Gastrocnemius medialis (tissue), 4 donors: ENCODE measurements around the gene PPM1M. TPM values are rescaled to one million over a fixed set of nuclear protein-coding genes. Genes with fewer than 3 reads are reported as not detected.

Source experiments
- ATAC-seq, 2 donors: fragments of 150-250 bp; one replicate each; pipeline ENCODE4 v1.9.1; 2016
- DNase-seq, 2 donors: peaks; one replicate each; pipeline ENCODE4 v3.0.0-alpha.2; 2019
- H3K27ac ChIP-seq, 4 donors: fragments of 200-600 bp; sonication (generic); 1 replicate in 1 of 4; 2 replicates in 3 of 4; pipeline ENCODE4 v1.5.1; 2016 to 2018; ENCODE audit warnings: mild to moderate bottlenecking in 2 of 4, moderate library complexity in 1 of 4
- H3K27me3 ChIP-seq, 3 donors: fragments of 200-600 bp; sonication (generic) in 2 of 3; 1 replicate in 1 of 3; 2 replicates in 2 of 3; pipeline versions ENCODE4 v1.5.1 to v1.6.0; 2016 to 2019; ENCODE audit warnings: mild to moderate bottlenecking in 1 of 3, moderate library complexity in 1 of 3
- H3K36me3 ChIP-seq, 2 donors: fragments of 200-600 bp; sonication (generic) in 1 of 2; one replicate each; pipeline ENCODE4 v1.5.1; 2017 to 2018
- H3K4me1 ChIP-seq, 2 donors: fragments of 200-600 bp; sonication (generic) in 1 of 2; one replicate each; pipeline ENCODE4 v1.5.1; 2016 to 2017; ENCODE audit warnings: mild to moderate bottlenecking in 2 of 2
- H3K4me3 ChIP-seq, 4 donors: fragments of 200-600 bp; sonication (generic) in 3 of 4; 1 replicate in 1 of 4; 2 replicates in 3 of 4; pipeline ENCODE4 v1.5.1; 2016 to 2019; ENCODE audit warnings: mild to moderate bottlenecking in 2 of 4
- H3K9me3 ChIP-seq, 3 donors: fragments of 200-600 bp; sonication (generic) in 2 of 3; 1 replicate in 1 of 3; 2 replicates in 2 of 3; pipeline ENCODE4 v1.5.1; 2016 to 2019
- CTCF ChIP-seq, 5 experiments: fragments of 450-650 bp in 3 of 5; fragments of 200-600 bp in 2 of 5; sonication (generic) in 2 of 5; IDR thresholded peaks in 4 of 5; conservative IDR thresholded peaks in 1 of 5; 1 replicate in 4 of 5; 2 replicates in 1 of 5; pipeline ENCODE4 v1.5.1; 2016 to 2019; ENCODE audit warnings: antibody characterized with exemption in 5 of 5, mild to moderate bottlenecking in 3 of 5, moderate library complexity in 3 of 5
- POLR2A ChIP-seq, 2 donors: fragments of 450-650 bp; IDR thresholded peaks; one replicate each; pipeline ENCODE4 v1.6.1; 2017; ENCODE audit warnings: antibody characterized with exemption in 2 of 2, mild to moderate bottlenecking in 2 of 2, moderate library complexity in 2 of 2
- in situ Hi-C, 4 donors: fragments of 200-750 bp; cut with MboI; loops; one replicate each; pipeline versions ENCODE4 v1.15.0 to v1.8.0; 2017; ENCODE audit warnings: low sequenced_read_pairs in 4 of 4
- intact Hi-C: fragments of 100-400 bp; cut with DNase I; formaldehyde crosslinking; loops from one replicate; pipeline ENCODE4 v1.15.1; 2023; ENCODE audit warnings: low total_unique reads
- total RNA-seq, 4 donors: library from RNA; depleted of rRNA; stranded (reverse); fragments of >200 nt; gene quantifications; one replicate each; pipeline versions ENCODE4 v1.1.0 to v1.2.3, GENCODE V29; 2016

PPM1M gene
- total RNA-seq, 4 donors from 2014 or later, result 0.97 to 5.2 (median 3.5) TPM

- intact Hi-C loops, result no loop called here
Measured at GRCh38 chr3:52217409-52217805, 28.2 kb upstream of the PPM1M start.

GRCh38 chr3:52218026-52218425, 27.5 kb upstream of the PPM1M start:
- intact Hi-C loops (no loop called here), in situ Hi-C loops (loop anchor here in 2 of 4 donors (5.0 kb wide), 1 partner anchor 124 kb away; no protein-coding TSS in a partner anchor)
- peak overlapping the region; percentile 47 to 80 (median 66) for H3K27ac ChIP-seq
- peaks cover 20 to 28% of the 10 kb centered on the region in 2 donors for H3K4me1 ChIP-seq
- H3K9me3 ChIP-seq, result no peaks in the 10 kb centered on the region
- no peaks in the 10 kb centered on the region for H3K27me3 ChIP-seq
- no peak for TF ChIP-seq CTCF (IDR thresholded peaks at IDR 0.05 in 4 of 5, conservative IDR thresholded peaks at IDR 0.05 in 1 of 5)
- TF ChIP-seq POLR2A (IDR thresholded peaks at IDR 0.05), result no peak
- peaks cover 0 to 25% of the 10 kb centered on the region in 2 donors for H3K36me3 ChIP-seq
- ATAC-seq (no peak), DNase-seq (no peak)
- H3K4me3 ChIP-seq, result peak overlapping the region in 1 of 4 donors; percentile 10

More at GRCh38 chr3:52217409-52217805, 28.2 kb upstream of the PPM1M start:
- Histone ChIP-seq H3K27me3 (no peaks in the 10 kb centered on the region), H3K4me1 (peaks cover 20 to 28% of the 10 kb centered on the region in 2 donors), H3K9me3 (no peaks in the 10 kb centered on the region), H3K27ac (peak overlapping the region; percentile 47 to 80 (median 66)), H3K36me3 (peaks cover 0 to 31% of the 10 kb centered on the region in 2 donors), H3K4me3 (no peak overlapping the region)
- no peak for TF ChIP-seq POLR2A (IDR thresholded peaks at IDR 0.05)
- TF ChIP-seq CTCF (IDR thresholded peaks at IDR 0.05 in 4 of 5, conservative IDR thresholded peaks at IDR 0.05 in 1 of 5), result no peak
- ATAC-seq, result no peak
- DNase-seq, result no peak
- in situ Hi-C loops, result loop anchor here in 2 of 4 donors (5.0 kb wide), 1 partner anchor 125 kb away; no protein-coding TSS in a partner anchor

- ATAC-seq (no peak), DNase-seq (no peak)
- H3K4me3 ChIP-seq, result peak overlapping the region in 1 of 4 donors; percentile 10
- H3K36me3 ChIP-seq, result peaks cover 0 to 20% of the 10 kb centered on the region in 2 donors
- peaks cover 20 to 28% of the 10 kb centered on the region in 2 donors for H3K4me1 ChIP-seq
- intact Hi-C loops, result no loop called here
- peak overlapping the region; percentile 47 to 80 (median 66) for H3K27ac ChIP-seq
- H3K9me3 ChIP-seq, result no peaks in the 10 kb centered on the region
- in situ Hi-C loops, result loop anchor here in 2 of 4 donors (5.0 kb wide), 1 partner anchor 124 kb away; no protein-coding TSS in a partner anchor
- TF ChIP-seq CTCF (IDR thresholded peaks at IDR 0.05 in 4 of 5, conservative IDR thresholded peaks at IDR 0.05 in 1 of 5) (no peak), POLR2A (IDR thresholded peaks at IDR 0.05) (no peak)
- H3K27me3 ChIP-seq, result no peaks in the 10 kb centered on the region
Measured at GRCh38 chr3:52218454-52218853, 27.1 kb upstream of the PPM1M start.

GRCh38 chr3:52218937-52219650, 26.5 kb upstream of the PPM1M start:
- Histone ChIP-seq H3K4me3 (peak overlapping the region in 1 of 4 donors; percentile 10), H3K27me3 (no peaks in the 10 kb centered on the region), H3K9me3 (no peaks in the 10 kb centered on the region), H3K27ac (peak overlapping the region in 3 of 4 donors; percentile 65 to 80 (median 68)), H3K4me1 (peaks cover 20 to 28% of the 10 kb centered on the region in 2 donors), H3K36me3 (peaks cover 0 to 14% of the 10 kb centered on the region in 2 donors)
- in situ Hi-C loops (loop anchor here in 2 of 4 donors (5.0 kb wide), 1 partner anchor 123 kb away; no protein-coding TSS in a partner anchor), intact Hi-C loops (no loop called here)
- TF ChIP-seq POLR2A (IDR thresholded peaks at IDR 0.05) (no peak), CTCF (IDR thresholded peaks at IDR 0.05 in 4 of 5, conservative IDR thresholded peaks at IDR 0.05 in 1 of 5) (peak in 1 of 5 experiments; percentile 7)
- DNase-seq, result no peak
- no peak for ATAC-seq
